SK-N-SH (cell line): ENCODE results near the gene RAB3D. TPM values are rescaled to one million over a fixed set of nuclear protein-coding genes. Genes with fewer than 3 reads are reported as not detected.
A peak's percentile ranks its signal among the peaks of the same experiment; 100 is the strongest.

Experiments used
- CTCF ChIA-PET: fragments of 300-600, 350-600 bp; formaldehyde crosslinking; extraction: SDS; loops from one replicate; lab custom pipeline; 2021; lab: Yijun Ruan, JAX
- POLR2A ChIA-PET: fragments of 350-600 bp; sonication (Branson Sonifier 250); formaldehyde crosslinking; extraction: SDS; loops from one replicate; lab custom pipeline; 2020; ENCODE audit warnings: antibody characterized with exemption, inconsistent platforms; lab: Yijun Ruan, JAX
- DNase-seq: peaks from one replicate; pipeline ENCODE4 v3.0.0; 2012
- H2AFZ ChIP-seq: fragments of 200-600 bp; sonication (generic); 2 replicates; pipeline ENCODE4 v1.8.1; 2016; ENCODE audit warnings: antibody characterized with exemption, mild to moderate bottlenecking, low read depth
- H3F3A ChIP-seq: fragments of 200-600 bp; sonication (generic); replicated peaks from 2 replicates; pipeline ENCODE3; 2016; ENCODE audit warnings: antibody characterized with exemption, mild to moderate bottlenecking; ENCODE audit not compliant: insufficient read depth
- H3K27ac ChIP-seq, 2 experiments: fragments of 200-500 bp in 1 of 2; fragments of 200-600 bp in 1 of 2; sonication (Bioruptor generic) in 1 of 2; sonication (generic), shearing (Covaris generic) in 1 of 2; 2 replicates each; pipeline versions ENCODE4 v1.5.1 to v1.6.1; 2014 to 2016; ENCODE audit warnings: low read depth in 2 of 2, inconsistent platforms in 1 of 2, low read length in 1 of 2, mild to moderate bottlenecking in 1 of 2, mixed read lengths in 1 of 2
- H3K27me3 ChIP-seq: fragments of 200-600 bp; sonication (generic), shearing (Covaris generic); 2 replicates; pipeline ENCODE4 v1.6.1; 2016; ENCODE audit warnings: mixed run types; ENCODE audit not compliant: insufficient read depth
- H3K36me3 ChIP-seq, 2 experiments: fragments of 200-500 bp in 1 of 2; fragments of 200-600 bp in 1 of 2; sonication (Bioruptor generic) in 1 of 2; sonication (generic) in 1 of 2; replicated peaks in 1 of 2; 2 replicates each; pipeline versions ENCODE3 to v1.5.1; 2014 to 2016; ENCODE audit warnings: low read length in 1 of 2, mild to moderate bottlenecking in 1 of 2; ENCODE audit not compliant: insufficient read depth in 2 of 2, control insufficient read depth in 1 of 2
- H3K4me1 ChIP-seq, 2 experiments: fragments of 200-500 bp in 1 of 2; fragments of 200-600 bp in 1 of 2; sonication (Bioruptor generic) in 1 of 2; sonication (generic), shearing (Covaris generic) in 1 of 2; 2 replicates each; pipeline versions ENCODE4 v1.5.1 to v1.6.1; 2014 to 2016; ENCODE audit warnings: low read depth in 1 of 2, low read length in 1 of 2, mixed run types in 1 of 2; ENCODE audit not compliant: insufficient read depth in 2 of 2, control insufficient read depth in 1 of 2
- H3K4me2 ChIP-seq: fragments of 200-600 bp; sonication (generic), shearing (Covaris generic); 2 replicates; pipeline ENCODE4 v1.6.1; 2017; ENCODE audit warnings: mixed run types
- H3K4me3 ChIP-seq, 2 experiments: fragments of 200-500 bp in 1 of 2; fragments of 200-600 bp in 1 of 2; sonication (Bioruptor generic) in 1 of 2; sonication (generic), shearing (Covaris generic) in 1 of 2; 2 replicates each; pipeline versions ENCODE4 v1.5.1 to v1.8.1; 2014 to 2016; ENCODE audit warnings: low read depth in 2 of 2, inconsistent platforms in 1 of 2, low read length in 1 of 2, mild to moderate bottlenecking in 1 of 2, mixed read lengths in 1 of 2, moderate library complexity in 1 of 2
- H3K79me2 ChIP-seq: fragments of 200-600 bp; sonication (generic); 2 replicates; pipeline ENCODE4 v1.8.1; 2017; ENCODE audit warnings: mild to moderate bottlenecking; ENCODE audit not compliant: insufficient read depth
- H3K9ac ChIP-seq: fragments of 200-600 bp; sonication (generic); 2 replicates; pipeline ENCODE4 v1.6.1; 2017; ENCODE audit warnings: mixed run types
- H3K9me2 ChIP-seq: fragments of 200-600 bp; sonication (generic); 2 replicates; pipeline ENCODE4 v1.6.1; 2017; ENCODE audit warnings: mixed run types
- H3K9me3 ChIP-seq: fragments of 200-600 bp; sonication (generic); 2 replicates; pipeline ENCODE4 v1.6.1; 2017; ENCODE audit warnings: mixed run types, mild to moderate bottlenecking, moderate library complexity
- H4K20me1 ChIP-seq: fragments of 200-600 bp; sonication (generic); 2 replicates; pipeline ENCODE4 v1.6.1; 2017; ENCODE audit warnings: mild to moderate bottlenecking, mixed run types; ENCODE audit not compliant: insufficient read depth
- ELF1 ChIP-seq: IDR thresholded peaks from 2 replicates; pipeline ENCODE4 v1.4.0; 2012
- EP300 ChIP-seq, 2 experiments: IDR thresholded peaks; 2 replicates each; pipeline versions ENCODE4 v1.4.0 to v1.6.1; 2012; ENCODE audit warnings: borderline replicate concordance in 1 of 2, low read depth in 1 of 2, low read length in 1 of 2
- EZH2phosphoT487 ChIP-seq: fragments of 200-600 bp; sonication (generic); IDR thresholded peaks from 2 replicates; pipeline ENCODE4 v1.6.1; 2017; ENCODE audit warnings: low read depth, mixed run types, mild to moderate bottlenecking, antibody characterized with exemption, moderate library complexity, borderline replicate concordance
- FOSL2 ChIP-seq: IDR thresholded peaks from 2 replicates; pipeline ENCODE4 v1.4.0; 2012; ENCODE audit warnings: low read depth, mild to moderate bottlenecking, moderate library complexity, borderline replicate concordance
- FOXJ3 ChIP-seq: sonication (generic); formaldehyde crosslinking; IDR thresholded peaks from 2 replicates; pipeline ENCODE4 v1.5.1; 2020; ENCODE audit warnings: mild to moderate bottlenecking, missing genetic modification reagents
- FOXM1 ChIP-seq: IDR thresholded peaks from 2 replicates; pipeline ENCODE4 v1.4.0; 2012; ENCODE audit warnings: low read depth, mild to moderate bottlenecking
- GABPA ChIP-seq: IDR thresholded peaks from 2 replicates; pipeline ENCODE4 v1.4.0; 2012; ENCODE audit warnings: low read depth, mild to moderate bottlenecking
- JUND ChIP-seq: IDR thresholded peaks from 2 replicates; pipeline ENCODE4 v1.4.0; 2012
- MEF2A ChIP-seq: IDR thresholded peaks from 2 replicates; pipeline ENCODE4 v1.4.0; 2012; ENCODE audit warnings: low read depth, borderline replicate concordance
- MXI1 ChIP-seq: IDR thresholded peaks from 2 replicates; pipeline ENCODE4 v1.6.1; 2012; ENCODE audit warnings: mild to moderate bottlenecking, low read depth, low read length, improper control_type of control experiment
- NFIC ChIP-seq: IDR thresholded peaks from 2 replicates; pipeline ENCODE4 v1.4.0; 2012; ENCODE audit warnings: borderline replicate concordance
- NRF1 ChIP-seq: IDR thresholded peaks from 2 replicates; pipeline ENCODE4 v1.6.1; 2012; ENCODE audit warnings: low read depth, mild to moderate bottlenecking, low read length
- POLR2AphosphoS5 ChIP-seq: IDR thresholded peaks from 2 replicates; pipeline ENCODE4 v1.6.1; 2012; ENCODE audit warnings: low read depth, low read length
- RAD21 ChIP-seq: IDR thresholded peaks from 2 replicates; pipeline ENCODE4 v1.6.1; 2012; ENCODE audit warnings: mild to moderate bottlenecking, low read length
- RCOR1 ChIP-seq: fragments of 150-350 bp; IDR thresholded peaks from 2 replicates; pipeline ENCODE4 v1.6.1; 2017; ENCODE audit warnings: antibody characterized with exemption, low read length
- RFX5 ChIP-seq: IDR thresholded peaks from 2 replicates; pipeline ENCODE4 v1.6.1; 2012; ENCODE audit warnings: mild to moderate bottlenecking, improper control_type of control experiment, low read length
- RXRA ChIP-seq: IDR thresholded peaks from 2 replicates; pipeline ENCODE4 v1.4.0; 2012; ENCODE audit warnings: low read depth, mild to moderate bottlenecking, borderline replicate concordance
- SIN3A ChIP-seq: IDR thresholded peaks from 2 replicates; pipeline ENCODE4 v1.6.1; 2012; ENCODE audit warnings: low read depth, mild to moderate bottlenecking, low read length, moderate library complexity, borderline replicate concordance
- SMC3 ChIP-seq: IDR thresholded peaks from 2 replicates; pipeline ENCODE4 v1.6.1; 2012; ENCODE audit warnings: low read depth, low read length, improper control_type of control experiment
- TAF1 ChIP-seq: IDR thresholded peaks from 2 replicates; pipeline ENCODE4 v1.6.1; 2012; ENCODE audit warnings: low read depth, mild to moderate bottlenecking, low read length, moderate library complexity, borderline replicate concordance
- TEAD4 ChIP-seq: IDR thresholded peaks from 2 replicates; pipeline ENCODE4 v1.4.0; 2012; ENCODE audit warnings: mild to moderate bottlenecking, borderline replicate concordance; ENCODE audit not compliant: insufficient read depth
- YY1 ChIP-seq: IDR thresholded peaks from 2 replicates; pipeline ENCODE4 v1.4.0; 2012; ENCODE audit warnings: low read depth, mild to moderate bottlenecking
- WGBS: methylation state at CpG from one replicate; pipeline ENCODE4 v1.1.6; 2017; ENCODE audit warnings: low lambda C conversion rate; 5-methylcytosine and 5-hydroxymethylcytosine counted together
- polyA plus RNA-seq, 3 experiments: library from polyadenylated mRNA; depleted of rRNA; stranded (reverse); fragments of >200 nt; gene quantifications; 2 replicates each; pipeline ENCODE4 v1.2.3, GENCODE V29; 2012
- TF ChIP-seq, protein P1 (sequence below): fragments of 200-600 bp; sonication (generic); IDR thresholded peaks from 2 replicates; pipeline ENCODE4 v1.6.1; 2017; ENCODE audit warnings: antibody characterized with exemption, mild to moderate bottlenecking, moderate library complexity
- TF ChIP-seq, protein P2 (sequence below): IDR thresholded peaks from 2 replicates; pipeline ENCODE4 v1.4.0; 2012; ENCODE audit warnings: low read depth, borderline replicate concordance
- TF ChIP-seq, protein P3 (sequence below): IDR thresholded peaks from 2 replicates; pipeline ENCODE4; 2012
- TF ChIP-seq, protein P4 (sequence below): fragments of 150-350 bp; IDR thresholded peaks from 2 replicates; pipeline ENCODE4 v1.6.1; 2017; ENCODE audit warnings: antibody characterized with exemption, low read length, low read depth, borderline replicate concordance

RAB3D gene
- polyA plus RNA-seq, 1 of the 3 experiments (the other 2 are of a cell fraction) = 27.0 TPM

DNA sequence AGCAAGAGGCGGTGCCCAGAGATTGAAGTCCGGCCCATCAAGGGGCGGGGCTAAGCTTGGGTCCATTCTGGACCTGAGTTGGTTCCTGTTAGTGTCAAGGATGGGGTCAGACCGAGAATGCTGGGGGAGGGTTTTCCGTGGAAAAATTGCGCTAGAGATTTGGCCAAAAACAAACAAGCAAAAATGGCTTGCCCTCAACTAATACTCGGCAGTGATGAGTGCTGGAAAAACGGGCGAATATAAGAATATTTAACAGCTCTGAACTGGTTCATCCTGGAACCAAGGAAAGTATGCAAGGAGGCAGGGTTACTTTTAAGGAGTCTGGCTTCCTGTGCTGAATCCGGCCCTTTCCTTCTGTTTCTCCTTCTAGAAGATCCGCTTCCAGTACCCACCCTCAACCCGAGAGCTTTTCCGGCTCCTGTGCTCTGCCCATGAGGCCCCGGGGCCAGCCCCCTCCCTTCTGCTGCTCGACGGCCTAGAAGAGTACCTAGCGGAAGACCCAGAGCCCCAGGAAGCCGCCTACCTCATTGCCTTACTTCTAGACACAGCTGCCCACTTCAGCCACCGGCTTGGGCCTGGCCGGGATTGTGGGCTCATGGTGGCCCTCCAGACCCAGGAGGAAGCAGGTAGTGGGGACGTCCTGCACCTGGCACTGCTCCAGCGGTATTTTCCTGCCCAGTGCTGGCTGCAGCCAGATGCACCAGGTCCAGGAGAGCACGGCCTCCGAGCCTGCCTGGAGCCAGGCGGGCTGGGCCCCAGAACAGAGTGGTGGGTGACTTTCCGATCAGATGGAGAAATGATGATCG is 35.9 kb upstream of the RAB3D start (continued):
- no peak for TF ChIP-seq FOSL2
- no peak; the same call in 1 of the 2 replicates for TF ChIP-seq TAF1
- no peak; the same call in 1 of the 2 replicates for TF ChIP-seq MXI1
- TF ChIP-seq SIN3A = no peak
- no peak for TF ChIP-seq TEAD4
- TF ChIP-seq FOXM1 = no peak
- peak; percentile 93 for TF ChIP-seq POLR2AphosphoS5
- TF ChIP-seq, protein P1, sequence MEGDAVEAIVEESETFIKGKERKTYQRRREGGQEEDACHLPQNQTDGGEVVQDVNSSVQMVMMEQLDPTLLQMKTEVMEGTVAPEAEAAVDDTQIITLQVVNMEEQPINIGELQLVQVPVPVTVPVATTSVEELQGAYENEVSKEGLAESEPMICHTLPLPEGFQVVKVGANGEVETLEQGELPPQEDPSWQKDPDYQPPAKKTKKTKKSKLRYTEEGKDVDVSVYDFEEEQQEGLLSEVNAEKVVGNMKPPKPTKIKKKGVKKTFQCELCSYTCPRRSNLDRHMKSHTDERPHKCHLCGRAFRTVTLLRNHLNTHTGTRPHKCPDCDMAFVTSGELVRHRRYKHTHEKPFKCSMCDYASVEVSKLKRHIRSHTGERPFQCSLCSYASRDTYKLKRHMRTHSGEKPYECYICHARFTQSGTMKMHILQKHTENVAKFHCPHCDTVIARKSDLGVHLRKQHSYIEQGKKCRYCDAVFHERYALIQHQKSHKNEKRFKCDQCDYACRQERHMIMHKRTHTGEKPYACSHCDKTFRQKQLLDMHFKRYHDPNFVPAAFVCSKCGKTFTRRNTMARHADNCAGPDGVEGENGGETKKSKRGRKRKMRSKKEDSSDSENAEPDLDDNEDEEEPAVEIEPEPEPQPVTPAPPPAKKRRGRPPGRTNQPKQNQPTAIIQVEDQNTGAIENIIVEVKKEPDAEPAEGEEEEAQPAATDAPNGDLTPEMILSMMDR = no peak
- no peak for TF ChIP-seq FOXJ3
- TF ChIP-seq RAD21 = no peak; the same call in 1 of the 2 replicates

DNA sequence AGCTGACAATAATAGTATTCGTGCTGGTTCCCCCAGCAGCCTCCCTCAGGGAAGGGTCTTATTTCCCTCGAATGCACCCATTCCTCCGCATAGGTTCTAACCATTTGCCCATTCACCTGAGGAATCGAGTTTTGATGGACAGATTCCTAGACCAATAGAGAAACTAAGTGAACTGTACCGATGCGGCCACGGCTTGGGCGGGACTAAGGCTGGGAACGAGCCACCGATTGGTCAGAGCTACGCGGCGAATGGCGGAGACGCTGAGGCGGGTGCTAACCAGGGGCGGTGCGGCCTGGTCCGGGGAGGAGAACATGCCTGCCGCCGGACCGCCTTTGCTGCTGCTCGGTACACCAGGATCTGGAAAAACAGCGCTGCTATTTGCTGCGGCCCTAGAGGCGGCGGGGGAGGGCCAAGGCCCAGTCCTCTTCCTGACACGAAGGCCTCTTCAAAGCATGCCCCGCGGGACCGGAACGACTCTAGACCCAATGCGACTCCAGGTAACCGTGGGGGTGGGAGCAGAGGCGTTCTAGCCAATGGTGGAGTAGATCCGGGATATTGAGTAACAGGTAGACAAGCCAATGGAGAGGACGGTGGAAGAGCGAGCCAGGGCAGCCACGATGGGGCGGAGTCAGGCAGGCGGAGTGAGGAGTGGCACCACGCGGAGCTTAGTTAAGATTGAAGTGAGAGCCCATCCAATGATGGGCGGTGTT is 35.1 kb upstream of the RAB3D start, which contains the start of gene SWSAP1:
Gene SWSAP1 (plus strand): TSS at position 234 of the 710 bp plus-strand sequence. CDS start 15 bp downstream, at position 249.
- CTCF ChIA-PET = interaction anchor here (0.5 to 5.9 kb wide), 17 partner anchors 8 to 1257 kb away, joined by 3 to 66 read pairs (median 4); partner anchors contain the start of genes EPOR, ODAD3, PRKCSH and RAB3D
- WGBS = under 1% methylated on average over 28 of the region's 44 CpGs
- 0 out of 2 replicates have a peak, but pooled peaks have one; percentile 25 for TF ChIP-seq RFX5
- TF ChIP-seq FOXM1 = no peak
- peak; percentile 29; the same call in 1 of the 2 replicates for TF ChIP-seq NRF1
- no peak for TF ChIP-seq SMC3
- no peak for TF ChIP-seq MEF2A
- no peak; the same call in 1 of the 2 replicates for TF ChIP-seq RCOR1
- TF ChIP-seq RXRA = no peak
- TF ChIP-seq JUND = no peak
- peak; percentile 71 for TF ChIP-seq GABPA
- no peak for TF ChIP-seq EZH2phosphoT487
- TF ChIP-seq ELF1 = peak; percentile 70
- TF ChIP-seq NFIC = no peak
- TF ChIP-seq EP300 (IDR thresholded peaks at IDR 0.05; ENCODE audit: borderline replicate concordance in 1 of 2, low read depth in 1 of 2, low read length in 1 of 2) = no peak
- peak; percentile 73 for TF ChIP-seq POLR2AphosphoS5
- TF ChIP-seq, protein P2, sequence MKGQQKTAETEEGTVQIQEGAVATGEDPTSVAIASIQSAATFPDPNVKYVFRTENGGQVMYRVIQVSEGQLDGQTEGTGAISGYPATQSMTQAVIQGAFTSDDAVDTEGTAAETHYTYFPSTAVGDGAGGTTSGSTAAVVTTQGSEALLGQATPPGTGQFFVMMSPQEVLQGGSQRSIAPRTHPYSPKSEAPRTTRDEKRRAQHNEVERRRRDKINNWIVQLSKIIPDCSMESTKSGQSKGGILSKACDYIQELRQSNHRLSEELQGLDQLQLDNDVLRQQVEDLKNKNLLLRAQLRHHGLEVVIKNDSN = no peak
- TF ChIP-seq, protein P3, sequence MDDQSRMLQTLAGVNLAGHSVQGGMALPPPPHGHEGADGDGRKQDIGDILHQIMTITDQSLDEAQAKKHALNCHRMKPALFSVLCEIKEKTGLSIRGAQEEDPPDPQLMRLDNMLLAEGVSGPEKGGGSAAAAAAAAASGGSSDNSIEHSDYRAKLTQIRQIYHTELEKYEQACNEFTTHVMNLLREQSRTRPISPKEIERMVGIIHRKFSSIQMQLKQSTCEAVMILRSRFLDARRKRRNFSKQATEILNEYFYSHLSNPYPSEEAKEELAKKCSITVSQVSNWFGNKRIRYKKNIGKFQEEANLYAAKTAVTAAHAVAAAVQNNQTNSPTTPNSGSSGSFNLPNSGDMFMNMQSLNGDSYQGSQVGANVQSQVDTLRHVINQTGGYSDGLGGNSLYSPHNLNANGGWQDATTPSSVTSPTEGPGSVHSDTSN = peak; percentile 98
- TF ChIP-seq SIN3A = no peak
- no peak for TF ChIP-seq TEAD4
- no peak for TF ChIP-seq RAD21
- TF ChIP-seq, protein P4, sequence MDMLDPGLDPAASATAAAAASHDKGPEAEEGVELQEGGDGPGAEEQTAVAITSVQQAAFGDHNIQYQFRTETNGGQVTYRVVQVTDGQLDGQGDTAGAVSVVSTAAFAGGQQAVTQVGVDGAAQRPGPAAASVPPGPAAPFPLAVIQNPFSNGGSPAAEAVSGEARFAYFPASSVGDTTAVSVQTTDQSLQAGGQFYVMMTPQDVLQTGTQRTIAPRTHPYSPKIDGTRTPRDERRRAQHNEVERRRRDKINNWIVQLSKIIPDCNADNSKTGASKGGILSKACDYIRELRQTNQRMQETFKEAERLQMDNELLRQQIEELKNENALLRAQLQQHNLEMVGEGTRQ = no peak
- peak; percentile 72 for TF ChIP-seq YY1

More for the DNA sequence above, 35.1 kb upstream of the RAB3D start, which contains the start of gene SWSAP1:
- peaks cover 12% of the 10 kb centered on the region for H3K79me2 ChIP-seq
- peak within 1 kb of the TSS; percentile 70 for H2AFZ ChIP-seq
- H3K9me3 ChIP-seq = no peaks in the 10 kb centered on the region
- peak; percentile 92 for DNase-seq
- H3K9ac ChIP-seq = peak within 1 kb of the TSS; percentile 80
- H3K4me1 ChIP-seq = peaks cover 16 to 22% of the 10 kb centered on the region in 2 experiments
- H3K27ac ChIP-seq = peak within 1 kb of the TSS; percentile 88 to 94
- H3K4me3 ChIP-seq = peak within 1 kb of the TSS; percentile 58 to 62
- H3K27me3 ChIP-seq = no peaks in the 10 kb centered on the region
- no peaks in the 10 kb centered on the region for H4K20me1 ChIP-seq
- POLR2A ChIA-PET = interaction anchor here (0.6 to 2.3 kb wide), 19 partner anchors 9 to 1322 kb away, joined by 3 to 28 read pairs (median 4); partner anchors contain the start of genes CCDC159, ECSIT, ELAVL3 and EPOR
- peak within 1 kb of the TSS; percentile 84 for H3K4me2 ChIP-seq
- no peaks in the 10 kb centered on the region for H3K36me3 ChIP-seq
- H3K9me2 ChIP-seq = no peaks in the 10 kb centered on the region
- peaks cover 32% of the 10 kb centered on the region for H3F3A ChIP-seq
